ENCODE results near the gene ASIC4.

DNA sequence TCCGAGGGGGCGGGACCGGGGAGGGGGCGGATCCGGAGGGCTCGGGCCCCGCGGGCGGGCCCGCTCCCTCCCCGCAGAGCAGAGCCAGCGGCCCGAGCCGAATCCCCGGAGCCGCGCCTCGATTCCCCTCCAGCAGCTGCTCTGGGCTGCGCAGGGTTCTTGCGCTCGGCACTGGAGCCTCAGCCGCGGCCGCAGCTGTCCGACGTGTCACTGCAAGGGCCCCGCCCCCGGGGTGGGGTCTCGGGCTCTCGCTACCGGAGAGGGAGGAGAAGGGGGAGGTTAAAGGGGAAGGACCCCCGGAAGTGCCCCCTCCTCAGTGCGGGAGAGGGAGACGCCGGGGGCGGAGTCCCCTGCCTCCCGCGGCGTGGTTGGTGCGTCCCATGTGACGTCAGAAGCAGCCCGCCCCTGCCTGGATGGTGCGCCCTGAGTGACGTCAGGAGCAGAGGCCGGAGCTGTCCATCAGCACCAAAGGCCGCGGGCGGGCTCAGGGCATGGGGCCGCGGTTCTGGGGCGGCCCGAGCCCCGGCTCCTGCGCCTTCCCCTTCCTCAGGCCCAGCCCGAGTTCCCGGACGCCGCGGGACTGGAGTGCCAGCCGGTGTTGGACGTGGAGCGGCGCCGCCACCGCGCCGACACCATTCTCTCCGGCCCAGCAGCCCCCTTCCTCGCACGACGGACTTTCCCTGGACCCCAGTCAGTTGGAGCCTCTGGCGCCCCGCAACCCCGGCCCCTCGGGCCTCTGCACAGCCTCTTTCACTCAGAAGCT, 29.5 kb downstream of the ASIC4 start, which contains the start of the genes CHPF and TMEM198:
- TF ChIP-seq, protein P1, sequence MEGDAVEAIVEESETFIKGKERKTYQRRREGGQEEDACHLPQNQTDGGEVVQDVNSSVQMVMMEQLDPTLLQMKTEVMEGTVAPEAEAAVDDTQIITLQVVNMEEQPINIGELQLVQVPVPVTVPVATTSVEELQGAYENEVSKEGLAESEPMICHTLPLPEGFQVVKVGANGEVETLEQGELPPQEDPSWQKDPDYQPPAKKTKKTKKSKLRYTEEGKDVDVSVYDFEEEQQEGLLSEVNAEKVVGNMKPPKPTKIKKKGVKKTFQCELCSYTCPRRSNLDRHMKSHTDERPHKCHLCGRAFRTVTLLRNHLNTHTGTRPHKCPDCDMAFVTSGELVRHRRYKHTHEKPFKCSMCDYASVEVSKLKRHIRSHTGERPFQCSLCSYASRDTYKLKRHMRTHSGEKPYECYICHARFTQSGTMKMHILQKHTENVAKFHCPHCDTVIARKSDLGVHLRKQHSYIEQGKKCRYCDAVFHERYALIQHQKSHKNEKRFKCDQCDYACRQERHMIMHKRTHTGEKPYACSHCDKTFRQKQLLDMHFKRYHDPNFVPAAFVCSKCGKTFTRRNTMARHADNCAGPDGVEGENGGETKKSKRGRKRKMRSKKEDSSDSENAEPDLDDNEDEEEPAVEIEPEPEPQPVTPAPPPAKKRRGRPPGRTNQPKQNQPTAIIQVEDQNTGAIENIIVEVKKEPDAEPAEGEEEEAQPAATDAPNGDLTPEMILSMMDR (IDR thresholded peaks at IDR 0.05 in 2 of 3, conservative IDR thresholded peaks at IDR 0.05 in 1 of 3; ENCODE audit: insufficient read depth in 2 of 3, low read depth in 1 of 3, low read length in 3 of 3), result no peak
- TF ChIP-seq RFX5 (IDR thresholded peaks at IDR 0.05; ENCODE audit: low read depth, low read length), result no peak
- peak in 1 of 3 experiments; percentile 41 for TF ChIP-seq YY1 (IDR thresholded peaks at IDR 0.05; ENCODE audit: borderline replicate concordance in 1 of 3, control insufficient read depth in 1 of 3, extremely low read depth in 1 of 3, insufficient read depth in 3 of 3, insufficient read length in 1 of 3, insufficient replicate concordance in 2 of 3, low read depth in 1 of 3, low read length in 2 of 3)
- 0 out of 2 replicates have a peak, but pooled peaks have one; percentile 52 for TF ChIP-seq POLR2A (conservative IDR thresholded peaks at IDR 0.05)
- TF ChIP-seq NCOR1 (IDR thresholded peaks at IDR 0.05), result no peak
- no peak for TF ChIP-seq FOXK1 (CRISPR knock-in tag; IDR thresholded peaks at IDR 0.05; ENCODE audit: borderline replicate concordance)
- TF ChIP-seq CEBPB (tag; IDR thresholded peaks at IDR 0.05), result no peak

Data from K562 (cell line).